ENCODE results near the gene PHLPP1.

DNA sequence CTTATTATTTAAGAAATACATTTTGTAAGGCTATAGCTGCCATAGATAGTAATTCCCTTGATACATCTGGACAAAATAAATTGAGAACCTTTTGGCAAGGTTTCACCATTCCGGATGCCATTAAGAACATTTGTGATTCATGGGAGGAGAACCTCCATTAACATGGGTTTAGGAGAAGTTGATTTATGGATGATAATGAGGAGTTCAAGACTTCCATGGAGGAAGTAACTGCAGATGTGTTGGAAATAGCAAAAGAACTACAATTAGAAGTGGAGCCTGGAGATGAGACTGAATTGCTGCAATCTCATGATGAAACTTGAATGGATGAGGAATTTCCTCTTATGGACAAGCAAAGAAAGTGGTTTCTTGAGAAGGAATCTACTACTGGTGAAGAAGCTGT, 17.3 kb downstream of the PHLPP1 start:
- TF ChIP-seq CC2D1A (CRISPR knock-in tag; IDR thresholded peaks at IDR 0.05) (no peak), MTA1 (CRISPR knock-in tag; IDR thresholded peaks at IDR 0.05; ENCODE audit: borderline replicate concordance) (no peak), POLR2A (IDR thresholded peaks at IDR 0.05; ENCODE audit: insufficient read depth in 1 of 2, low read depth in 2 of 2, low read length in 2 of 2) (no peak), SRF (IDR thresholded peaks at IDR 0.05; ENCODE audit: low read depth, low read length) (no peak)
- TF ChIP-seq, protein P1, sequence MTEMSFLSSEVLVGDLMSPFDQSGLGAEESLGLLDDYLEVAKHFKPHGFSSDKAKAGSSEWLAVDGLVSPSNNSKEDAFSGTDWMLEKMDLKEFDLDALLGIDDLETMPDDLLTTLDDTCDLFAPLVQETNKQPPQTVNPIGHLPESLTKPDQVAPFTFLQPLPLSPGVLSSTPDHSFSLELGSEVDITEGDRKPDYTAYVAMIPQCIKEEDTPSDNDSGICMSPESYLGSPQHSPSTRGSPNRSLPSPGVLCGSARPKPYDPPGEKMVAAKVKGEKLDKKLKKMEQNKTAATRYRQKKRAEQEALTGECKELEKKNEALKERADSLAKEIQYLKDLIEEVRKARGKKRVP (CRISPR knock-in tag; IDR thresholded peaks at IDR 0.05): no peak
- TF ChIP-seq, protein P2, sequence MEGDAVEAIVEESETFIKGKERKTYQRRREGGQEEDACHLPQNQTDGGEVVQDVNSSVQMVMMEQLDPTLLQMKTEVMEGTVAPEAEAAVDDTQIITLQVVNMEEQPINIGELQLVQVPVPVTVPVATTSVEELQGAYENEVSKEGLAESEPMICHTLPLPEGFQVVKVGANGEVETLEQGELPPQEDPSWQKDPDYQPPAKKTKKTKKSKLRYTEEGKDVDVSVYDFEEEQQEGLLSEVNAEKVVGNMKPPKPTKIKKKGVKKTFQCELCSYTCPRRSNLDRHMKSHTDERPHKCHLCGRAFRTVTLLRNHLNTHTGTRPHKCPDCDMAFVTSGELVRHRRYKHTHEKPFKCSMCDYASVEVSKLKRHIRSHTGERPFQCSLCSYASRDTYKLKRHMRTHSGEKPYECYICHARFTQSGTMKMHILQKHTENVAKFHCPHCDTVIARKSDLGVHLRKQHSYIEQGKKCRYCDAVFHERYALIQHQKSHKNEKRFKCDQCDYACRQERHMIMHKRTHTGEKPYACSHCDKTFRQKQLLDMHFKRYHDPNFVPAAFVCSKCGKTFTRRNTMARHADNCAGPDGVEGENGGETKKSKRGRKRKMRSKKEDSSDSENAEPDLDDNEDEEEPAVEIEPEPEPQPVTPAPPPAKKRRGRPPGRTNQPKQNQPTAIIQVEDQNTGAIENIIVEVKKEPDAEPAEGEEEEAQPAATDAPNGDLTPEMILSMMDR (CRISPR knock-in tag; IDR thresholded peaks at IDR 0.05): no peak
- TF ChIP-seq, protein P3, sequence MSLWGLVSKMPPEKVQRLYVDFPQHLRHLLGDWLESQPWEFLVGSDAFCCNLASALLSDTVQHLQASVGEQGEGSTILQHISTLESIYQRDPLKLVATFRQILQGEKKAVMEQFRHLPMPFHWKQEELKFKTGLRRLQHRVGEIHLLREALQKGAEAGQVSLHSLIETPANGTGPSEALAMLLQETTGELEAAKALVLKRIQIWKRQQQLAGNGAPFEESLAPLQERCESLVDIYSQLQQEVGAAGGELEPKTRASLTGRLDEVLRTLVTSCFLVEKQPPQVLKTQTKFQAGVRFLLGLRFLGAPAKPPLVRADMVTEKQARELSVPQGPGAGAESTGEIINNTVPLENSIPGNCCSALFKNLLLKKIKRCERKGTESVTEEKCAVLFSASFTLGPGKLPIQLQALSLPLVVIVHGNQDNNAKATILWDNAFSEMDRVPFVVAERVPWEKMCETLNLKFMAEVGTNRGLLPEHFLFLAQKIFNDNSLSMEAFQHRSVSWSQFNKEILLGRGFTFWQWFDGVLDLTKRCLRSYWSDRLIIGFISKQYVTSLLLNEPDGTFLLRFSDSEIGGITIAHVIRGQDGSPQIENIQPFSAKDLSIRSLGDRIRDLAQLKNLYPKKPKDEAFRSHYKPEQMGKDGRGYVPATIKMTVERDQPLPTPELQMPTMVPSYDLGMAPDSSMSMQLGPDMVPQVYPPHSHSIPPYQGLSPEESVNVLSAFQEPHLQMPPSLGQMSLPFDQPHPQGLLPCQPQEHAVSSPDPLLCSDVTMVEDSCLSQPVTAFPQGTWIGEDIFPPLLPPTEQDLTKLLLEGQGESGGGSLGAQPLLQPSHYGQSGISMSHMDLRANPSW (CRISPR knock-in tag; IDR thresholded peaks at IDR 0.05; ENCODE audit: borderline replicate concordance): no peak
